GM21528 (cell line): Measurements from ENCODE around the gene RNF207.

ENCODE experiments used
- ATAC-seq: cut with Tn5 transposase; IDR thresholded peaks from one replicate; pipeline ENCODE4 v1.9.1; 2021; ENCODE audit warnings: mild to moderate bottlenecking, moderate library complexity; ENCODE audit not compliant: unreplicated experiment, low FRiP score

RNF207 gene

GRCh38 chr1:6171548-6172124 is 34.3 kb upstream of the RNF207 start:
- ATAC-seq, result no peak

- ATAC-seq, result no peak
Observed at GRCh38 chr1:6172549-6172948, 33.4 kb upstream of the RNF207 start.

GRCh38 chr1:6174621-6175410 is 31.1 kb upstream of the RNF207 start:
- ATAC-seq, result no peak

GRCh38 chr1:6175411-6175828 is 30.5 kb upstream of the RNF207 start:
- no peak for ATAC-seq

- no peak for ATAC-seq
Observed at GRCh38 chr1:6176779-6177178, 29.1 kb upstream of the RNF207 start.

GRCh38 chr1:6177681-6178380 is 28.1 kb upstream of the RNF207 start:
- ATAC-seq, result no peak

- no peak for ATAC-seq
Observed at GRCh38 chr1:6178751-6179563, 27.0 kb upstream of the RNF207 start.

- no peak for ATAC-seq
Observed at GRCh38 chr1:6179564-6180175, 26.2 kb upstream of the RNF207 start.

- no peak for ATAC-seq
Observed at GRCh38 chr1:6180268-6180706, 25.6 kb upstream of the RNF207 start, which contains the start of gene CHD5. CHD5 (minus strand) TSS chr1:6180321; CDS start chr1:6180023, 298 bp downstream.

- ATAC-seq, result no peak
Observed at GRCh38 chr1:6180707-6181311, 25.1 kb upstream of the RNF207 start.

GRCh38 chr1:6181347-6181770 is 24.6 kb upstream of the RNF207 start:
- no peak for ATAC-seq

GRCh38 chr1:6183520-6183989 is 22.4 kb upstream of the RNF207 start:
- no peak for ATAC-seq

- no peak for ATAC-seq
Observed at GRCh38 chr1:6184083-6184783, 21.7 kb upstream of the RNF207 start.

- no peak for ATAC-seq
Observed at GRCh38 chr1:6185151-6185550, 20.8 kb upstream of the RNF207 start.

- ATAC-seq, result no peak
Observed at GRCh38 chr1:6185635-6186382, 20.1 kb upstream of the RNF207 start.

- ATAC-seq, result no peak
Observed at GRCh38 chr1:6188466-6188865, 17.5 kb upstream of the RNF207 start.

GRCh38 chr1:6191968-6192367 is 14.0 kb upstream of the RNF207 start:
- no peak for ATAC-seq

- no peak for ATAC-seq
Observed at GRCh38 chr1:6197746-6198427, 8.0 kb upstream of the RNF207 start.
